HG02852 (cell line): ENCODE measurements around the gene TAF7.
A peak's percentile ranks its signal among the peaks of the same experiment; 100 is the strongest.
"Not testable (repeated sequence)": the region's sequence is repeated elsewhere in the genome, so short reads cannot be mapped to it uniquely, and the experiment has no call there.

ENCODE experiments used
- ATAC-seq: cut with Tn5 transposase; IDR thresholded peaks from one replicate; pipeline ENCODE4 v1.9.1; 2021; ENCODE audit warnings: mild to moderate bottlenecking, moderate library complexity; ENCODE audit not compliant: unreplicated experiment

Gene TAF7, protein sequence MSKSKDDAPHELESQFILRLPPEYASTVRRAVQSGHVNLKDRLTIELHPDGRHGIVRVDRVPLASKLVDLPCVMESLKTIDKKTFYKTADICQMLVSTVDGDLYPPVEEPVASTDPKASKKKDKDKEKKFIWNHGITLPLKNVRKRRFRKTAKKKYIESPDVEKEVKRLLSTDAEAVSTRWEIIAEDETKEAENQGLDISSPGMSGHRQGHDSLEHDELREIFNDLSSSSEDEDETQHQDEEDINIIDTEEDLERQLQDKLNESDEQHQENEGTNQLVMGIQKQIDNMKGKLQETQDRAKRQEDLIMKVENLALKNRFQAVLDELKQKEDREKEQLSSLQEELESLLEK

DNA sequence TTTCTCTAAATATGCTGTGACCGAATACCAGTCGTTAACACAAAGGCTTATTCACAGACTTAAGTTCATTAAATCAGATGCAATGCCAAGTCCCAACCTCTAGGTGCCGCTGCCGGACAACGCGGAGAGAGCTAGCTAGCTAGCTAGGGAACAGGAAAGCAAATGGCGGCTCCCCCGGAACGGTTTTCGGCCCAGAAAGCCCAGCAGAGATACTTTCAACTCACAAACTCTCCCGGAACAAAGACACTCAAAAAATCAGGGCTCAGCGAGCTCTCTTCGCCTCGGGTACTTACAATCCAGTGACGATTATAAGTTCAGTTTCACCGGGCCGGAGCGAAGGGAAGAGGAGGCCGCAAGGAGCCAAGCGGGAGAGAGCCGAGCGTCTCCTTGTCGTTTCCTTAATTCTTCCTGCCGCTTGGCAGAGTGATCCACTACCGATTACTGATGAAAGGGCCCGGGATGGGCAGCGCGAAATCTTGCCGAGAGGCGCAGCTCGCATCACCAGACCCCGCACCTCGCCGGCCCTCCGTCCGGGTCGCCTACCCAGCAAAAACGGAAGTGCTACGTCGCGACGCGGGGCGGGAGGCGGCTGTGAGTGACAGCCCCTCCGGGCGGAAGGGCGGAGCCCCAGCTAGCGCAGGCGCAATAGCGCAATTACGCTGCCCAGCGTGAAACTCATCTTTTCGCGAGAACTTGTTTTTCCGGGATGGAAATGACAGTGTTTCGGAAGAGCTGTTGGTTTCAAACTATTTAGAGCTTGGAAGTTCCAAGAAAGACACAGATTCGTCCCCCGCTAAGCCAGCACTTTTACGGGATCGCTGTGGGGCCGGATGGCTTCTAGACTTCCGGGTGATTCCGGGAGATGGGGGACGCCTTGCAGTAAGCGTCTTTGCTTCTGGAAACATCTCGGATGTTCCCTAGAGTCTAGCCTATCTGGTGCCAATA is at the start of gene TAF7:
Gene TAF7, minus strand, starts transcription at position 560 of the 945 bp plus-strand sequence. CDS start 740 bp downstream, outside the sequence.
- ATAC-seq = peak; percentile 92

DNA sequence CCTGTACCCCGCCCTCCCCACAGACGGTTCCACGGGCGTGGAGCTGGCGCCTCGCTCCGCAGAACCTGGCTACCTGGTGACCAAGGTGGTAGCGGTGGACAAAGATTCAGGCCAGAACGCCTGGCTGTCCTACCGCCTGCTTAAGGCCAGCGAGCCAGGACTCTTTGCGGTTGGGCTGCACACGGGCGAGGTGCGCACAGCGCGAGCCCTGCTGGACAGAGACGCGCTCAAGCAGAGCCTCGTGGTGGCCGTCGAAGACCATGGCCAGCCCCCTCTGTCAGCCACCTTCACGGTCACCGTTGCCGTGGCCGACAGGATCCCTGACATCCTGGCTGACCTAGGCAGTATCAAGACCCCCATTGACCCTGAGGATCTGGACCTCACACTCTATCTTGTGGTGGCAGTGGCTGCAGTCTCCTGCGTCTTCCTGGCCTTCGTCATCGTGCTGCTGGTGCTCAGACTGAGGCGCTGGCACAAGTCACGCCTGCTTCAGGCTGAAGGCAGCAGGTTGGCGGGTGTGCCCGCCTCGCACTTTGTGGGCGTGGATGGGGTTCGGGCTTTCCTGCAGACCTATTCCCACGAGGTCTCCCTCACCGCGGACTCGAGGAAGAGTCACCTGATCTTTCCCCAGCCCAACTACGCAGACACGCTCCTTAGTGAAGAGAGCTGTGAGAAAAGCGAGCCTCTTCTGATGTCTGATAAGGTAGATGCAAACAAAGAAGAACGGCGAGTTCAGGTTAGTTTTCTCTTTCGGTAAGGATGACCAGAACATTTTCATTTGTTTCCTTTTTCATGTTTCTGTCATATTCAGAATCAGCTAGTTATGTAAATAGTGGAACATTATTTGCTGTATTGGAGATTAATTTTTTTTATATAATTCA is 45.7 kb upstream of the TAF7 start:
- no peak for ATAC-seq

DNA sequence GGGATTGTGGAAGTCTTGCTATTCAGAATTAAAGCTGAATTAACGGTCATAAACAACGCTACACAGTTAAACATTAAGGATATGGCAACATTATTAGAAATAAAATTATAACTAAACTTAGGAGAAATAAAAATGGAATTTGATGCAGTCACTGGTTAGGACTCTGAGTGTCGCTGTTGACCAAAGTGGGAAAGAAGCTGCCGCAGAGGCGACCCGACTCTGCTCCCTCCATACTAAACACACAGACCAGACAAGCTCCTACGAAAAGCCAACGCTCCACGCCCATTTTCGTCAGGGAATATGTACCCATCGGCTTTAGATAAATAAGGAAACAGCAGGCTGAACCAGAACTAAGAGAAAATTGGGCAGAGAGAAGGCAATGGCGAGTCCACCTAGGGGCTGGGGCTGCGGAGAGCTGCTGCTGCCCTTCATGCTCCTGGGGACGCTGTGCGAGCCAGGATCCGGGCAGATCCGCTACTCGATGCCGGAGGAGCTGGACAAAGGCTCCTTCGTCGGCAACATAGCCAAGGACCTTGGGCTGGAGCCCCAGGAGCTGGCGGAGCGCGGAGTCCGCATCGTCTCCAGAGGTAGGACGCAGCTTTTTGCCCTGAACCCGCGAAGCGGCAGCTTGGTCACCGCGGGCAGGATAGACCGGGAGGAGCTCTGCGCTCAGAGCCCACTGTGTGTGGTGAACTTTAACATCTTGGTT is 43.5 kb upstream of the TAF7 start, which contains the start of gene PCDHGA5:
Gene PCDHGA5, plus strand, starts transcription at position 211 of the 709 bp plus-strand sequence. Its CDS starts 169 bp downstream, at position 380.
- no peak for ATAC-seq

DNA sequence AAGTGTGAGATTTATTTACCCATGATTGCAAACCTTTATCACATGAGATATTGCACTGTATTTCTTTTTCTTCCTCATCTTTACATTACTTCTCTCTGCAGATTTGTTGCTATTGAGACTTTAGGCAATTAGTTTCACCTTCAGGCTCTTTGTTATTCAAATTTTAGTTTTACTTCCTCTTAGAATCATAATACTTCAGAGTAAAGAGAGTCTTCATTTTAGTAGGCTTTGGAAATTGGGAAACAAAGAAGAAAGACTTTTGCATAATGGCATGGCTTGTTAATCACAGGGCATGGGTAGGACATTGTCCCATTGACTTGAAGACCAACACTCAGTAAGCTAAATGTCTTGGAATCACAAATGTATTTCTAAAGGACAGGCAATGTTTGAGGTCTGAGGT is 42.1 kb upstream of the TAF7 start:
- no peak for ATAC-seq

DNA sequence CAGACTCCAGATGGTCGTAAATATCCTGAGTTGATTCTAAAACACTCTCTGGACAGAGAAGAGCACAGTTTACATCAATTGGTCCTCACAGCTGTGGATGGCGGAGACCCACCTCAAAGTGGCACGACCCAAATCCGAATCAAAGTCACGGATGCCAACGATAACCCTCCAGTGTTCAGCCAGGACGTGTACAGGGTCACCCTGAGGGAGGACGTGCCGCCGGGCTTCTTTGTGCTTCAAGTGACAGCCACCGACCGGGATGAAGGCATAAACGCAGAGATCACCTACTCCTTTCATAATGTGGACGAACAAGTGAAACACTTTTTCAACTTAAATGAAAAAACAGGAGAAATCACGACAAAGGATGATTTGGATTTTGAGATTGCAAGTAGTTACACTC is 40.1 kb upstream of the TAF7 start:
- no peak for ATAC-seq

DNA sequence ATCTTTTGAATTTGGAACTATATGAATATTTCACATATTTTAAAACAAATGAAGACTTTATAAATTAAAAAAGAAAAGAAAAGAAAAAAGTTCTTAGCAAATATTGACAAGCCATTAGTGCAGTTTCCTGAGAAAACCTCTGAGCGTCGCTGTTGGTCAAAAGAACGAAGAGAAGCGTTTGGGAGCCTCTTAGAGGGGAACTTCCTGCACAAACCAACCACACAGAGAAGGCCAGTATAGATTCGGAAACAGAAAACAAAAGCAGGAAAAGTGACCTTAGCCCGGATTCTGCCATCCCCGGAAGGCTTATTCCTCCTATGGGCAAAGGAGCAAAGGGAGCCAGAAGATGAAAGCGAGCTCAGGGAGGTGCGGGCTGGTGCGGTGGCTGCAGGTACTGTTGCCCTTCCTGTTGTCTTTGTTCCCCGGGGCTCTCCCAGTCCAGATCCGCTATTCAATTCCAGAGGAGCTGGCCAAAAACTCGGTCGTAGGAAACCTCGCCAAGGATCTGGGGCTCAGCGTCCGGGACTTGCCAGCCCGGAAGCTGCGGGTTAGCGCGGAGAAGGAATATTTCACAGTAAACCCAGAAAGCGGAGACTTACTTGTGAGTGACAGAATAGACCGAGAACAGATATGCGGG is 39.3 kb upstream of the TAF7 start, which contains the start of gene PCDHGB2:
Gene PCDHGB2, plus strand, starts transcription at position 205 of the 637 bp plus-strand sequence. Its CDS starts 142 bp downstream, at position 347.
- no peak for ATAC-seq

DNA sequence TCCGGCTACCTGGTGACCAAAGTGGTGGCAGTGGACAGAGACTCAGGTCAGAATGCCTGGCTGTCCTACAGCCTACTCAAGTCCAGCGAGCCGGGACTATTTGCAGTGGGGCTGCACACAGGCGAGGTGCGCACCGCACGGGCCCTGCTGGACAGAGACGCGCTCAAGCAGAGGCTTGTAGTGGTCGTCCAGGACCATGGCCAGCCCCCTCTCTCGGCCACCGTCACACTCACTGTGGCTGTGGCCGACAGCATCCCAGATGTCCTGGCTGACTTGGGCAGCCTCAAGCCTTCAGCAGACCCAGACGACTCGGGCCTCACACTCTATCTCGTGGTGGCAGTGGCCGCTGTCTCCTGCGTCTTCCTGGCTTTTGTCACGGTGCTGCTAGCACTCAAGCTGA is 36.4 kb upstream of the TAF7 start:
- ATAC-seq = no peak

DNA sequence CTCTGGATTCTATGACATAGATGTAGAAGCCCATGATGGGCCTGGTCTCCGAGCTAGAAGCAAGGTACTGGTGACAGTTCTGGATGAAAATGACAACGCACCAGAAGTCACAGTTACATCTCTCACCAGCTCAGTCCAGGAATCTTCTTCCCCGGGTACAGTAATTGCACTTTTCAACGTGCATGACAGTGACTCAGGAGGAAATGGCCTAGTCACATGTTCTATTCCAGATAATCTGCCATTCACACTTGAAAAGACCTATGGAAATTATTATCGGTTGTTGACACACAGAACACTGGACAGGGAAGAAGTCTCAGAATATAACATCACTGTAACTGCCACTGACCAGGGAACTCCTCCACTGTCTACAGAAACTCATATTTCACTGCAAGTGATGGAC is 35.5 kb upstream of the TAF7 start:
- ATAC-seq = no peak

DNA sequence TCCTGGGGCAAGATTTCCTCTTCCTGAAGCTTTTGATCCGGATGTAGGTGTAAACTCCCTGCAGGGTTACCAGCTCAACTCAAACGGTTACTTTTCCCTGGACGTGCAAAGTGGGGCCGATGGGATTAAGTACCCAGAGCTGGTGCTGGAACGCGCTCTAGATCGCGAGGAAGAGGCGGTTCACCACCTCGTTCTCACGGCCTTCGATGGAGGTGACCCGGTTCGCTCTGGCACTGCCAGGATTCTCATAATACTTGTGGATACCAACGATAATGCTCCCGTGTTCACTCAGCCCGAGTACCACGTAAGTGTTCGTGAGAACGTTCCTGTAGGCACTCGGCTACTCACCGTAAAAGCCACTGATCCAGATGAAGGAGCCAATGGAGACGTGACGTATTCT is 35.1 kb upstream of the TAF7 start:
- ATAC-seq = no peak

DNA sequence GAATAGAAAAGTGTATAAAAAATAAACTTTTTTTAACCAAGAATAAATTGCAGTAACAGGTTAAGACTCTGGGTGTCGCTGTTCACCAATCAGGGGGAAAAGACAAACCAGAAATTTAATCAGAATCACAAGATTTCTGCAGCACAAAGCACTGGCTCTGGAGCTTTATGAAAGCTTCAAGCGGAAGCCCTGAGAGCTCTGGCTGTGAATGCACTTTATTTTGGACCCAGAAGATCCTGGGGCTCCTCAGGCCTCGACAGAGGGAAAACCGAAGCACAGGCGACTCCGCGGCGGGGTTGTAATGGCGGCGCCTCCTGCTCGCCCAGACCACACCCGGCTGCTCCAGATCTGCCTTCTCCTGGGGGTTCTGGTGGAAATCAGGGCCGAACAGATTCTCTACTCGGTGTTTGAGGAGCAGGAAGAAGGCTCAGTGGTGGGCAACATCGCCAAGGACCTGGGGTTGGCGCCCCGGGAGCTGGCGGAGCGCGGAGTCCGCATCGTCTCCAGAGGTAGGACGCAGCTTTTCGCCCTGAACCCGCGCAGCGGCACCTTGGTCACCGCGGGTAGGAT is 34.4 kb upstream of the TAF7 start, which contains the start of gene PCDHGA4:
Gene PCDHGA4, plus strand, starts transcription at position 122 of the 570 bp plus-strand sequence. Its CDS starts 87 bp downstream, at position 209.
- no peak for ATAC-seq

DNA sequence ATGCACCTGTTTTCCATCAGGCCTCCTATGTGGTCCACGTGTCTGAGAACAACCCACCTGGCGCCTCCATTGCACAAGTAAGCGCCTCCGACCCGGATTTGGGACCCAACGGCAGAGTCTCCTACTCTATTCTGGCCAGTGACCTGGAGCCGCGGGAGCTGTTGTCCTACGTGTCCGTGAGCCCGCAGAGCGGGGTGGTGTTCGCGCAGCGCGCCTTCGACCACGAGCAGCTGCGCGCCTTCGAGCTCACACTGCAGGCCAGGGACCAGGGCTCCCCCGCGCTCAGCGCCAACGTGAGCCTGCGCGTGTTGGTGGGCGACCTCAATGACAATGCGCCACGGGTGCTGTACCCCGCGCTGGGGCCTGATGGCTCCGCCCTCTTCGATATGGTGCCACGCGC is 31.0 kb upstream of the TAF7 start:
- ATAC-seq = no peak

DNA sequence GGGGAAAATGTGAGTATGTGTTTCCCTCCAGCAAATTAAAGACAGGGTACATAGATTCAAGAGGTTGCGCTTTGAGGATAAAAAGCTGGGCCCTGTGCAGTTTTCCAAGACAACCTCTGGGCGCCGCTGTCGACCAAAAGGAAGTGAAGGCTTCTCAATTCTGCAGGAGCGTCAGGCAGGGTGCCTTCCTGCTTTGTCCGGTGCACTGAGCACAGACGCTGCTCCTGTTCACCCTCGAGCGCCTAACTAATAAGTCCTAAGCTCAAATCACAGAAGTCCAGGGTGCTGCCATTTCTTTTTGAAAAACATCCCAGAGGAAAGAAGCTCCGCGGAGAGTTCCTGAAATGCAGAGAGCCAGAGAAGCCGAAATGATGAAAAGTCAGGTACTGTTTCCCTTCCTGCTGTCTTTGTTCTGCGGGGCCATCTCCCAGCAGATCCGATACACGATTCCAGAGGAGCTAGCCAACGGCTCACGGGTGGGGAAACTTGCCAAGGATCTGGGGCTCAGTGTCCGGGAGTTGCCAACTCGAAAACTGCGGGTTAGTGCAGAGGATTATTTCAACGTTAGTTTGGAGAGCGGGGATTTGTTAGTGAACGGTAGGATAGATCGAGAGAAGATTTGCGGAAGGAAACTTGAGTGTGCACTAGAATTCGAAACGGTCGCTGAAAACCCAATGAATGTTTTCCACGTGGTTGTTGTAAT is 29.5 kb upstream of the TAF7 start, which contains the start of gene PCDHGB1:
Gene PCDHGB1, plus strand, starts transcription at position 183 of the 703 bp plus-strand sequence. Its CDS starts 162 bp downstream, at position 345.
- no peak for ATAC-seq

DNA sequence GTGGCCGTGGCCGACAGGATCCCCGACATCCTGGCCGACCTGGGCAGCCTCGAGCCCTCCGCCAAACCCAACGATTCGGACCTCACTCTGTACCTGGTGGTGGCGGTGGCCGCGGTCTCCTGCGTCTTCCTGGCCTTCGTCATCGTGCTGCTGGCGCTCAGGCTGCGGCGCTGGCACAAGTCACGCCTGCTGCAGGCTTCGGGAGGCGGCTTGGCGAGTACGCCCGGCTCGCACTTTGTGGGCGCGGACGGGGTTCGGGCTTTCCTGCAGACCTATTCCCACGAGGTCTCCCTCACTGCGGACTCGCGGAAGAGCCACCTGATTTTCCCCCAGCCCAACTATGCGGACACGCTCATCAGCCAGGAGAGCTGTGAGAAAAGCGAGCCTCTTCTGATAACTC is 25.4 kb upstream of the TAF7 start:
- ATAC-seq = not testable (repeated sequence)

DNA sequence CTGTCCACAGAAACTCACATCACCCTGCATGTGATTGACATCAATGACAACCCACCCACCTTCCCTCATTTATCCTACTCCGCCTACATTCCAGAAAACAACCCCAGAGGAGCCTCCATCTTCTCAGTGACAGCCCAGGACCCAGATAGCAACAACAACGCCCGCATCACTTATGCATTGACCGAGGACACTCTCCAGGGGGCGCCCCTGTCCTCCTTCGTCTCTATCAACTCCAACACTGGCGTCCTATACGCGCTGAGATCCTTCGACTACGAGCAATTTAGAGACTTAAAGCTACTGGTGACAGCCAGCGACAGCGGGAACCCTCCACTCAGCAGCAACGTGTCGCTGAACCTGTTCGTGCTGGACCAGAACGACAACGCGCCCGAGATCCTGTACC is 24.7 kb upstream of the TAF7 start:
- ATAC-seq = no peak

DNA sequence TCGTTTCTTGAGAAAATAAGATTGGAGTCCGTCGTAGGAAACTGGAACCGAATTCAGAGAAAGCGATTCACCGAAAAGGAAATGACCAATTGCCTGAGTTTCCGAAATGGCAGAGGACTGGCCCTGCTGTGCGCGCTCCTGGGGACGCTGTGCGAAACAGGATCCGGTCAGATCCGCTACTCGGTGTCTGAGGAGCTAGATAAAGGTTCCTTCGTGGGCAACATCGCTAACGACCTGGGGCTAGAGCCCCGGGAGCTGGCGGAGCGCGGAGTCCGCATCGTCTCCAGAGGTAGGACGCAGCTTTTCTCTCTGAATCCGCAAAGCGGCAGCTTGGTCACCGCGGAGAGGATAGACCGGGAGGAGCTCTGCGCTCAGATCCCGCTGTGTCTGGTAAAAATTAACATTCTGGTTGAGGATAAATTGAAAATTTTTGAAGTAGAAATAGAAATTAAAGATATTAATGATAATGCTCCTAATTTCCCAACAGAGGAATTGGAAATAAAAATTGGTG is 23.4 kb upstream of the TAF7 start:
- no peak for ATAC-seq

DNA sequence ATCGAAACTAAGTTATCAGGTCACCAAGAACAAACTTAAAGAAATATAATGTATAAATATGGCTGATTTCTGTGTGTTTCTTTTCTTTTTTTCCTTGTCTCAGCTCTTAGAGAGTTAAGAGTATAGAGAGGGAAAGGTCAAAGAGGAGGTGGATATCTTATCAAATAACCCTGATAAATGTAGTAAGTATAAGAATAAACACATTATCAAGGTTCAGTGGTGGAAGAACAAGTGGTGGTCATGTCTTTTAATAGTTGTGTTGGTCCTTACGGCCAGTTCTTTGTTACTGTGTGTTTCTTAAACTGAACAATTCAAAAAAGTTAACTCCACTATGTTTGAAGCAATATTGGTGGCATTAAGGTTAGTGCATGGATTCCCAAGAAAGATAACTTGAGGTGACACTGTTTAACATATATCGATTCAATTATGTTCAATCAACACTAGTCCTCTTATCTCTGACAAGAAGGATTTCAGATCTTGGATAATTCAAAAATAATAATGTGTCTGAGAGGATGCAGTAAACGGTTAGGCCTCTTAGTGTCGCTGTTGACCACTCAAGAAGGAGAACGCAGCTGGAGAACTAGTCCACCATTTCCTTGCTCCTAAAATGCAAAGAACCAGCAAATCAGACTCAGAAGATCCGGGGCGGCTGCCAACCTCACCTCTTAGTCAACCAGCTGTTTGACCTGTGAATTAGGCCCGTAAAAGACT is 22.8 kb upstream of the TAF7 start, which contains the start of gene PCDHGA3:
Gene PCDHGA3, plus strand, starts transcription at position 588 of the 711 bp plus-strand sequence. CDS start 205 bp downstream, outside the sequence.
- no peak for ATAC-seq

DNA sequence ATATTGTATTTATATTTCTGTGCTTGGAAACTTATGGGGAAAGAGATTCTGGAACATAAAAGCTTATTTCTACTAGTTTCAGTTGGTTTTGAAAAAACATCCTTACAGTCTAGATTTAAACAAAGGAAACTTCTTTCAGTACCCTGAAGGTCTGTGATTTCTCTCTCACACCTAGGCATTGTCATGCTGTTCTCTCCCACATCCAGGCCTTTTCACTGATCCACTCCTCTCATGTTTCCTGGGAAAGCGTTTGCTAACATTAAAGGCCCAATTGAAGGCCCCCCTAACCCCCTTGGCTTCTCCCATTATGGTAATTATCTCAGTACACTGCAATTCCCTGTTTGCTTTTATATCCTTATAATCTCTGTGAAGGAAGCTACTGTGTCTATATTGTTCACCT is 22.2 kb upstream of the TAF7 start:
- ATAC-seq = no peak
